CD4-positive, alpha-beta T cell treated with Interleukin-6 at 100 ng/mL for 8 hours (primary cell): Measurements from ENCODE around the gene PRR15L.
"Not testable (repeated sequence)": the region's sequence is repeated elsewhere in the genome, so short reads cannot be mapped to it uniquely, and the experiment has no call there.

Source experiments
- DNase-seq: peaks from one replicate; pipeline ENCODE4 v3.0.0-alpha.2; 2020; ENCODE audit warnings: mixed read lengths, low spot score

The PRR15L gene

DNA sequence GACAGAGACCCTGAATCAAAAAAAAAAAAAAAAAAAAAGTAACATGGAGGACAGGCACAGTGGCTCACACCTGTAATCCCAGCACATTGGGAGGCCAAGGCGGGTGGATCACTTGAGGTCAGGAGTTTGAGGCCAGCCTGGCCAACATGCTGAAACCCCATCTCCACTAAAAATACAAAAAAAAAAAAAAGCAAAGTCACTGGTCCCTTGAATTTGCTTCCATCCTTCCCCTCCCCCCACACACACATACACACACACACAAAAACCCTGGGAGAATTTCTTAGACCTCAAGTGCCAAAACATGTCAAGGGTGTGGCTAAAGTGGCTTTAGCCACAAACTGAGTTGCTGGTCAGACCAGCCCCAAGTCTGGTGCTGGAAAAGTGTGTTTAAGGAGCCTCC lies 30.8 kb upstream of the PRR15L start:
- not testable (repeated sequence) for DNase-seq

DNA sequence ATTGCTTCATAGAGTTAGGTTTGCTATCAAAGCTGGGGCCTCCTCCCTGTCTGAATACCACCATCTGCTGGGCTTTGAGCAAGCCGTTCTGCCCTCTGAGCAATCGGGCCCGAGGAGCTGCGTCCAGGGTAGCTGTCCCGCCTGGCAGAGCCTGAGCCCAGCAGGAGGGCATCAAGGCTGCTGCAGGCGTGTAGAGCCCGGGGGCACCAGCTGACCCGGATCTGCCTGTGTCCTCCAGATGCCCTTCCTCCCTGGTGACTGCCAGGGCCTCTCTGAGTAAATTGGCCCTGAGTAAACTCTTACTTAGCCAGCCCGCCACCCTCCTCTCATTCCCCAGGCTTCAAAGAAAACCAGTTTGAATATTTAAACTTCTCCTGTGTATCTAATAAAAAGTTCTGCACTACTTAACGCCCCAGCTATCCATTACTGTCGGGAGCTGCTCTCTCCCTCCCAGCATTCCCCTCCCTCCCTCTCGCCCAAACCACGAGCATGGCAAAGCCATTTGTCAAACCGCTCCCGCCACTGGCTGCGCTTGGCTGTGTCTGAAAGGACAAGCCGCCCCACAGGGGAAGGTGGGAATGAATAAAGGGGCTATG lies 29.7 kb upstream of the PRR15L start:
- DNase-seq: no peak

DNA sequence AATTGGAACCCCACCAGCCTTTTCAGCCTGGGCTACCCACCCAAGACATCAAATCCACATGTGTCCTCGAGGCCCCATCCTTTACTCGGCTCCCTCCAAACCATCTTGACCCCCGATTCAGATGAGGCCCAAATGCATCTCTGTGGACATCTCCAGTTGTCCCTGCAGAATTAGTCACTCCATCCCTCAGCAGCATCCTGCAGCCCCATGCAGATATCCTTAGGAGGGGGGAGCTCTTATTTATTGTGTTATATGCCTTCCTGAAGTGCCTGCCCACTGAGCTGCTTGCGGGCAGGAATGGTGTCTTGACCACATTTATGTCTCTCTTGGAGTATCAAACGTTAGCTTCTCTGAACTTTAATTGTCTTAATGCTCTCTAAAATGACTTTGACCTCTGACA lies 28.8 kb upstream of the PRR15L start:
- no peak for DNase-seq

DNA sequence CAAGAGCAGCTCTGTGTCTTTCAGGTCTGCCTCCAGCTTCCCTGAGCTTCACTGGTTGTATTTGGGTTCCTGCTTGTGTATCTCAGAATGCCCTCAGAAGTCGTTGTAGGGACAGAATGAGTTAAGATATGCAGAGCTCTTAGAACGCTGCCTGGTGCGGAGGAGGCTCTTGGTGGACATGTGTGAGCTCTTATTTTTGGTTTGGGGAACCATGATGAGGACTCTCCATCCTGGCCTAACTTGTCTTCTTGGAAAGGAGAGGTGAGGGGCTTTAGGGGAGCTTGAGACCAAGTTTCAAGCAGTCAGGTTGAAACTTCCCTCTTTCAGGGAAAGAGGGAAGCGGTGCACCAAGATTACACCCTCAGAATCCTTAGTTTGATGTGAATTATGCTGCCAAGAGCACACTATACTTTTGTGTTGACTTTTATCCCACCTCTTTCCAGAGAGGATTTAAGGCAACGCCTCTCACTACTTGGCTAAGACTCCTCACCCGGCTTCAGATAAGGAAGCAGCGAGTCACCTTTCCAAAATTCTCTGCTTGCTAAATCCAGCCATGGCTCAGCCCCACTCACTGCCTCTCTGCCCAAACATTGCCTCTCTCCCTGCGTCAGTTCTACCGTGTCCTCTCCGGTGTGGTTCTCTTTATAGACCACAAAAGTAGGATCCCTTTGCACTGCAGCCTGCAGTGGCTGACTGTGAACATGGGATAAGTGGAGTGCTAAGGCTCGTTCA lies 26.0 kb upstream of the PRR15L start:
- DNase-seq: no peak

DNA sequence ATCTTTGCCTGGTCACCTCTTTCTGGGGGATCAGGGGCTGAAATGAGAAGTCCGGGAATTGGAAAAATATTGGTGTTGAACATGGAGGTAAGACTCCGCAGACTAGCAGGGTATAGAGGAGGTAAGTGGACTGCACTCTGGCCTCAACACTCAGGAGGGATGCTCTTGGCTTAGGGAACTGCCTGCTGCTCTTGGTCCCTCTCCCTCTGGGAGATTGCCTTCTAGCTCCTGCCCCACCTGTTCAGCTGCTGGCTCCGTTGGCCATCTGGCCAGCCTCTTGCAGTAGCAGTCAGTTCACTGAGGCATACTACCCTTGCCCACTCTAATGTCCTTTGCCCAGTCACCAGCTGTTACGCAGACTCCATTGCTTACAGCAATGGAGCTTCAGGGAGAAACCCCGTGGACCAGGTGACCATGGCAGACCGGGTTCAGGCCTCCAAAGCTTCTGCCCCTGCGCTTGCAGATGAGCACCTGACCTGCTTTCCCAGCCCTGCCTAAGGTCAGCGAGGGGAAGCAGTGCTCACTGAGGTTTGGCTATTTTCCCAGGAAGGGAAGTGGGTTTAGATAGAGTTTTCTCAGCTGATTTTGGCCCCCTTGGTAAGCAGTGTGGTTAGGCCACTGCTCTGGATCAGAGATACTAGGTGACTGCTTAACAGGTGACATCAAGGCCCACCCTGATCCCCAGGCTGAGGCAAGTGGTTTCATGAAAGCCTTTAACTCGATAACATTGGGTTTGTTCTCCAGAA lies 25.1 kb upstream of the PRR15L start:
- no peak for DNase-seq

DNA sequence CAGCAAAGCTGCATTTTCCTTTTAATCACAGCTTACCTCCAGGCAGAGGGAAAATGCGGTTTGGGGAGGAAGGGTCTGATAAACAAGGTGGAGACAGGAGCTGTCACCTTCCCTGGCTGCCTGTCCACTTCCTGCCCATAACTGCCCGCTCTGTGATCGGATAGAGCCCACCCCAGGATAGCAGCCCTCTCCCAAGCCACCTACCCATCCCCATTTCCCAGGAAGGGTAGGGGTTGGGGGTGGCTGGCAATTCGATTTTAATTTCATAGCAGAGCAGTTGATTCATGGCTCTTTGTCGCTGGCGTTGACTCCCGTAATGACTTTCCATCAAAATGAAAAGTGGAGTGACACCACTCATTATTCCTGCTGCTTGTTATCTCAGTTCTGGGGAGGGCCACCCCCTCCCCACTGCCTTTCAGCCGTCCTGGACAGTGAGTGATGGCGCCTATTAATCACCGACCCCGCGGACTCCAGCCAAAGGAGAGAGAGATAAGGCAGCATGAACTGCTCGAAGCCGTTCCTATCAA lies 24.5 kb upstream of the PRR15L start:
- no peak for DNase-seq

DNA sequence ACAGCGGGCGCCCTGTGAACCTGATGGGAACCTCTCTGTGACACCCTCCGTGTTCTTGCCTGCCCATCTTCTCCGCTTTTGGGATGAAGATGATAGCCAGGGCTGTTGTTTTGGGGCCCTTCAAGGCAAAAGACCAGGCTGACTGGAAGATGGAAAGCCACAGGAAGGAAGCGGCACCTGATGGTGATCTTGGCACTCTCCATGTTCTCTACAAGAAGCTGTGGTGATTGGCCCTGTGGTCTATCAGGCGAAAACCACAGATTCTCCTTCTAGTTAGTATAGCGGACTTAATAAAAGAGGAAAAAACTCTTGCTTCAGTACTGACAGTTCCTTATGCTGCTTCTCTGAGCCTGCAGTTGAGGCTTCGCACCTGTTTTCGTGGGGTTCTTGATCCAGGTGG lies 23.8 kb upstream of the PRR15L start:
- no peak for DNase-seq

DNA sequence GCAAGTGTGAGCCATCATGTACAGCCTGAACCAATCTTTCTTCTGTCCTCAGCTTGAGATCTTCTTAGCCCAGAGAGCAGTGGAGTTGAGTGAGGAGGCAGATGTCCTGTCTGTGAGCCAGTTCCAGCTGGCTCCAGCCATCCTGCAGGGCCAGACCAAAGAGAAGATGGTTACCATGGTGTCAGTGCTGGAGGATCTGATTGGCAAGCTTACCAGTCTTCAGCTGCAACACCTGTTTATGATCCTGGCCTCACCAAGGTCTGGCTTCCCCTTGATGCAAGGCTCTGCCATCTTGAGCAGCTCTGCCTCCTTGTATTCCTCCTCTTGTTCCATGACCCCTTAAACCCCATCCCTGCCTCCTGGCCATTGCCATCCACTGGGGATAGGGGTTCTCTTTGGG lies 22.9 kb upstream of the PRR15L start:
- DNase-seq: no peak

DNA sequence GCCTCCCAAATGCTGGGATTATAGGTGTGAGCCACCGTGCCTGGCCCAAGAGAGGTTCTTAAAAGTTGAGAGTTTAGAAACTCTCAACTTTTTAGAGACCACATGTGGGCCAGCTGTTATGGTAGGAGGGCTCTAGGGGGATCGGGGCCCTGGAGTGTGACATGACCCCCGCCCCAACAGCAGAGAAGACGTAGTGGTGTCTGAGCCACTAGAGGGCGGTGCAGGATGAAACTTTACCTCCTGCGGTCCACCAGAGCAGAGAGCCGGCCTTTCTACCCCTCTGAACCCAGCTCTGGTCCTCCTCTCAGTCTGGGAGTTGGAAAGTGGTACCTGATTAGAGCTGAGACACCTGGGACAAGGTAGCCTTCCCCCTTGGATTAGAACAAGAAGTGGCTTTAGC lies 20.6 kb upstream of the PRR15L start:
- peak; percentile 36 for DNase-seq

DNA sequence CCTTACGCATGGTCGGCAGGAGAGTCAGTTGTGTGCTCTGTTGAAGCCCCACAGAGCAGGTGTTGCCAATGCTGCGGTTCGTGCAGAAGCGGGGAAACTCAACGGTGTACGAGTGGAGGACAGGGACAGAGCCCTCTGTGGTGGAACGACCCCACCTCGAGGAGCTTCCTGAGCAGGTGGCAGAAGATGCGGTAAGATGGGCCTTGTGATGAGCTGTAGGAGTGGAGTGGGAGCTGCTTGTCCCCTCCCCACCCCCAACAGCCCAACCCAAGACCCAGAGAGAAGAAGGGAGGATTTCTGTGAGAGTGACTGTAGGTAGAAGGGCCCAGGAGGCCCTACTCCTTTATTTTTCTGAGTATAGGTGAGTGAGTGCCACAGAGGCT lies 18.1 kb upstream of the PRR15L start:
- DNase-seq: no peak

DNA sequence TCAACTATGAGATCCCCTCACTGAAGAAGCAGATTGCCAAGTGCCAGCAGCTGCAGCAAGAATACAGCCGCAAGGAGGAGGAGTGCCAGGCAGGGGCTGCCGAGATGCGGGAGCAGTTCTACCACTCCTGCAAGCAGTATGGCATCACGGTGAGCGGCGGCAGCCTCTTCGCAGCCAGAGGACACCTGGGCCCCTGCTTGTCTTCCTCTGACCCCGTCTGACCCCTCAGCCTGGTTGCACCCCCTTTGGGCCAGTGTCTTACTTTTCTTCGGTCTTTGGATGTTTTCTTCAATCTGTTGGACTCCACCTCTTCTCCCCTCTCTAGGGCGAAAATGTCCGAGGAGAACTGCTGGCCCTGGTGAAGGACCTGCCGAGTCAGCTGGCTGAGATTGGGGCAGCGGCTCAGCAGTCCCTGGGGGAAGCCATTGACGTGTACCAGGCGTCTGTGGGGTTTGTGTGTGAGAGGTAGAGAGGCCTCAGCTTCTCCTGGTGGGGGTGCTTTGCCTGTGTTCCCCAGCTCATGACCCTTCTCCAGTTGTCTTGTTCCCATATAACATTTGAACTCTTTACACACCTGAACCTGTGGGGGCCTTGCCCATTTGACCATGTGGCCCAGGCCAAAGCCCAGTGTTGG lies 17.6 kb upstream of the PRR15L start:
- no peak for DNase-seq

DNA sequence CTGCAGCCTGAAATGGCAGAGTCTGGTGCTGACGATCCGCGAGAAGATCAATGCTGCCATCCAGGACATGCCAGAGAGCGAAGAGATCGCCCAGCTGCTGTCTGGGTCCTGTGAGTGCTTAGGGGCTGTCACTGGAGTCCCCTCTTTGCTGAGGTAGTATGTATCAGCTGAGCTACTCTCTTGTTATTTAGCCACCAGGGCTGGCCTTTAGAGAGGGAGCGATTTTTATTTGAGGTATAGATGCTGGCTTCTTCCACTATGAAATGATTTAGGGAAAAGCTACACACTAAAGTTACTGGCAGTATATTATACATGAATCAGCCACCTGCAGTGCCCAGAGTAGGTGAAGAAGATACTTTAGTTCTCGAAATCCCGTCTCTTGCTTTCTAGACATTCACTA lies 15.9 kb upstream of the PRR15L start:
- no peak for DNase-seq

DNA sequence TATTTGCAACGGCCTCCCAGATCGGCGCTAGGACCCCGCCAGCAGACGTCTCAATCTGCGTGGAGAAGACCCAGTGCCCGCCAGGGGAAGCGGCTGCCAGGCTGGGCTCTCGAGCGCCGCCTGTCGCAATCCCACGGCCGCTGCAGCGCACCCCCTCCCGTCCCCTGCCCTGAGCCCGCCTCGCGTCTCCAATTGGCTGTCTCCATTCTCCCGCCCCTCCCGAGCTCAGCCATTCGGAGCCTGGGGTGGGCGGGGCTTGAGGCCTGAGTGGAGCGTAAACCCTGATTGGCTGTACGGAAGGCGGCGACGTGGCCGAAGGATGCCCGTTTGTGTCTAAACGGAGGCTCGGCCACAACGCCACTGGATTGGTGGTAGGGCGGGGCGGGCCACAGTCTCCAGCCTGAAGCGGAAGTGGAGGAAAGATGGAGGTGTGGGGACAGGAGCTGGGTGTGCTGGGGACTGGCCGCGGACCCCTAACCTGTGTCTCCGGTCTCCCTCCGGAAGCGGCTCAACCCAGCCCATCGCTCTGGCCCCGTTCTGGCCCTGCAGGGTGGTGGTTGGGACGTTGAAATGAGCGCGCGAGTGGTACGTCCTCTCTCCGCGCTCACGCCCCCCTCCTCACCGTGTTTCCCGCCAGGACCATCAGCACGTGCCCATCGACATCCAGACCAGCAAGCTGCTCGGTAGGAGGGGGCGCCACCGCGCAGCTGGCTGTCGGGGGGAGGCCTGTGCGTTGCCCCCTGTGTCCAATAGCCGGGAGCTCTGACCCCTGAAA lies 13.2 kb upstream of the PRR15L start, which contains the start of gene CDK5RAP3:
CDK5RAP3 (plus strand) TSS at position 389 of the 775 bp plus-strand sequence; CDS start at position 423, 34 bp downstream.
- peak; percentile 99 for DNase-seq

DNA sequence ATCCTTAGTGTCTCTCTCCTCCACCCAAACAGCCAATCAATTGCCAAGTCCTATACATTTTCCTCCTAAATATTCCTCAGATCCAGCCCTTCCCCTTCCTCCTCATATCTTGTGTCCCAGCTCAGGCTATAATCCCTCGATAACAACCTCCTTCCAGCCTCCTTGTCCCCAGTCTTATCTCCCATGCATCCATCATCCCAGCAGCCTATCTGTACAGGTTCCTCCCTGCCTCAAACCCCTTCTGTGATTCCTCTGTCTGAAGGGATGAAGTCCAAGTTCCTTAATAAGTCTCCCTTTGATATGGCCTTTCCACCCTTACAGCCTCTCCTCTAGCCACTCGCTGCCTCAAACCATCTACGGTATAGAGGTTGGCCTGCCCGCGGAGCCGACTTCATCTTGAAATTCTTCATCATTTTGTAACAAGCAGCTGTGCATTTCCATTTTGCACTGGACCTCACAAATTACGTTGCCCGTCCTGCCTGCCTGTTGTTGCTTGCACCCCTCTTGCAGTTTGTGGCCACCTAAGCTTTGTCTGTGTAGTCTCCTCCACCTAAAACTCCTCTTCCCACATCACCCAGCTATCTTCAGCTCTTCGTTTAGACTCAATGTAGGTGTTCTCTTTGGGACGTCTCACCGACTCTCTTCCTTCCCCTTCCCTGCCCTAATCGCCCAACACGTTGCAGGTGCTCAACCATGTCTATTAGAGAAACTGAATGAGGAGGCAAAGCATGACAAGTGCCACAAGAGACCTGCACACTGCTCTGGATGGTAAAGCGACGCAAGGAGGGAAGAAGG lies 12.4 kb upstream of the PRR15L start:
- no peak for DNase-seq

DNA sequence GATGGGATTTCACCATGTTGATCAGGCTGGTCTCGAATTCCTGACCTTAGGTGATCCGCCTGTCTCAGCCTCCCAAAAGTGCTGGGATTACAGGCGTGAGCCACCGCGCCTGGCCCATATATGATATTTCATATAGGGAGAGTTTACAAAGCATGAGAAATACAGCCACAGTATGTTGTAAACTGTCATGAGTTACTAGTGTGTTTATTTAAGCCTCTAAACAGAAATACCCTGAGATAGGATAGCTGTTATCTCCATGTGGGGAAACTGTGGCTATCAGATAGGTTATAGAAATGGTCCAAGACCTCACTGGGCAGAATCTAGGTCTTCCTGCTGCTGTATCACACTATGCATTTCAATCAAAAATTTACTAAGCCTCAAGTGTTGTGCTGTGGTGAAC lies 11.2 kb upstream of the PRR15L start:
- no peak for DNase-seq

DNA sequence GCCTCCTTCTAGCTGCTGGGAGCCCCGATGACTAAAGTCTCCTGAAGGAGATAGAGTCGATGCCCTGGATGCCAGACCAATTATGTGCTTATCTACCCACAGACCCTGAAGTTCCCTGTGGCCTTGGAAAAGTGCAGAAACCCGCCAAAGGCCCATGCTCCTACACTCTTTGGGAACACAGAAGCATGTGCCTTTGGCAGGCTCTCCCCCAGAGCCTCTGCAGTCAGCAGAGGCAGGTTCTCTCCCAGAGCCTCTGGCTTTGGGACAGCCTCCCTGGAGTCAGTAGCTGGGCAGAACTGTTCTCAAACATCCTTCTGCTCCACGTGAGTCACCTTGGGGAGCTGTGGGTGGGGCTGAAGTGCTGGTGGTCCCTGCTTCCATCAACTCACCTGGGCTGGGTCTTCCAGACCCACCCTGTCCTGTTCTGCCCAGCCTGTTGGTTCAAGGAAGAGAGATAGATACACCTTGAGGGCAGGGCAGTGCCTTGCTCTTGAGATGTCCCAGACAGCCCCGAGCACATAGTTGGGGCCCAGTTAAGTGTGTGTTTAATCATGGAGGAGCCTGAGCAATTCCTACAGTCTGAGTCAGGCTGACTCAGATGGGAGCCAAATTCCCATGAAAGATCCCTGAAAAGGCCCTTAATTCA lies 10.0 kb upstream of the PRR15L start:
- DNase-seq: no peak

DNA sequence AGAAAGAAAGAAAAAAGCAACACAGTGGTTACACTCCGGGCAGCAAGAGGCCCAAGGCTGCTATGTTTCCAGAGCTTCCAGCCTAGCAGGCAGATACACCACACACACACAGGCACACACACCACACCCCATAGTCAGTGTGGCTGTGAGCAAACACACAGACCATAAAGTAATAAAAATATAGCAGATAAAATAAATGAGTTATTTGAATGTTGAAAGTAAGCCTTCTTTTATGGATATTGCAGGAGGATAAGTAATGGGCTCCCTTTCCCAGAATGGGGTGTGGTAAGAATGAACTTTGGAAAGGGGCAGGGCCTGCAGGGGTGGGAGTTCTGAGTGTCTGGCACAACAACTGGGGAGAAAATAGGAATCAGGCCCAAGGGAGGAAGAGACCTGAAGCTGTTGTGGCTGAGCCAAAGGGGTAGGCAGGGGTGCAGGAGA lies 8.4 kb upstream of the PRR15L start:
- DNase-seq: no peak

DNA sequence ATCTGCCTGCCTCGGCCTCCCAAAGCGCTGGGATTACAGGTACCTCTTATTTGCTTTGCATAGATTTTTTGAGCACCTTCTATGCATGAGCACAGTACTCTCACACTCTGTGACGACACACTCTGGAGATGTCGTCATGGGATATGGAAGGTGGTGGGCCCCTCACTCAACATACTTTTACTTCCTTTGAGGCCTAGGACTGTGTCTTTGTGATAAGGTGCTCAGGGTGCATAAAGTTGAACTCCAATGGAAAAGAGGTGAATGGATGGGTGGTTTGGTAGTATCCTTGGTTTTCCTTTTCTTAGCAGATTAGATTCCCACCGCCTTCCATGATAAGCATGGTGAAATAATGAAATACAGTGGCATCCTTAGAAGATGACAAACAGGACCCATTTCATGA lies 7.2 kb upstream of the PRR15L start:
- DNase-seq: no peak

DNA sequence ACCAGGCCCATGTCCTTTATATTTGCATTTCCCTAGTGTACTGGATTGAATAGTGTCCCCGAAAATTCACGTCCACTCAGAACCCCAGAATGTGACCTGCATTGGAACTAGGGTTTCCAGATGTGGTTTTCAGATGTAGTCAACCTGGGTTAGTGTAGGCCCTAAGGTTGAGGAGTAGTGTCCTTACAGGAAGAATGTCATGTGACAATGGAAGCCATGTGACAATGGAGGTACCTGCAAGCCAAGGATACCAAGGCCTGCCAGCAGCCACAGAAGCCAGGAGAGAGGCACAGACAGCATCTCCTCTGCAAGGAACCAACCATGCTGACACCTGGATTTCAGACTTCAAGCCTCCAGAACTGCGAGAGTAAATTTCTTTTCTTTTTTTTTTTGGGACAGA lies 5.2 kb upstream of the PRR15L start:
- no peak for DNase-seq

DNA sequence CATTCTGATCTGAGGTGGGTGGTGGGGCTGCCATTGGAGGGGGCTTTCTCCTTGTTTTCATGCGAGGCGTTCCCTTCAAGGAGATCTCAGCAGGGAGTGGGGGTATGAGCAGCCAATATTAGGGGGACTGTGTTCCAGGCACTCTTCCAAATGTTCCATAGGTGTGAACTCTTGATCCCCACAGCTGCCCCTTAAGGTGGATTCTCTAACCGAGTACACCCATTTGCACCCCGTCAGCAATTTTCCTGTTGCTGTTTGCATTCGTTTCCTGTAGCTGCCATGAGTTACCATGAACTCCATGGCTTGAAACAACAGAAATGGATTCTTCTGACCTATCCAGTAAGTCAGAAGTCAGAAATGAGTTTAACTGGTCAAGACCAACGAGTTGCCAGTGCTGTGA lies 3.7 kb upstream of the PRR15L start:
- DNase-seq: no peak
